Measurements from ENCODE around the gene ACSS2.
"Not testable (repeated sequence)": the region's sequence is repeated elsewhere in the genome, so short reads cannot be mapped to it uniquely, and the experiment has no call there.

ACSS2 gene

GRCh38 chr20:34886122-34886521 lies 9.7 kb downstream of the ACSS2 start:
- Mint-ChIP-seq H3K27me3 (no peaks in the 10 kb centered on the region), H3K36me3 (peaks cover 13% of the 10 kb centered on the region), H3K4me1 (peaks cover 28% of the 10 kb centered on the region), H3K27ac (no peak overlapping the region), H3K9me3 (no peaks in the 10 kb centered on the region), H3K4me3 (no peak overlapping the region)

- Mint-ChIP-seq H3K27ac (no peak overlapping the region), H3K4me3 (no peak overlapping the region), H3K27me3 (no peaks in the 10 kb centered on the region), H3K36me3 (peaks cover 10% of the 10 kb centered on the region), H3K4me1 (peaks cover 37% of the 10 kb centered on the region), H3K9me3 (no peaks in the 10 kb centered on the region)
Observed at GRCh38 chr20:34887023-34887422, 10.6 kb downstream of the ACSS2 start.

- peaks cover 44% of the 10 kb centered on the region for H3K4me1 Mint-ChIP-seq
- peak overlapping the region; percentile 57 for H3K27ac Mint-ChIP-seq
- H3K4me3 Mint-ChIP-seq: no peak overlapping the region
- H3K27me3 Mint-ChIP-seq: no peaks in the 10 kb centered on the region
- H3K36me3 Mint-ChIP-seq: peaks cover 6% of the 10 kb centered on the region
- H3K9me3 Mint-ChIP-seq: no peaks in the 10 kb centered on the region
Observed at GRCh38 chr20:34888468-34888867, 12.1 kb downstream of the ACSS2 start.

- Mint-ChIP-seq H3K36me3 (peaks cover 6% of the 10 kb centered on the region), H3K27ac (peak overlapping the region; percentile 88), H3K27me3 (no peaks in the 10 kb centered on the region), H3K9me3 (no peaks in the 10 kb centered on the region), H3K4me3 (peak overlapping the region; percentile 52), H3K4me1 (peaks cover 44% of the 10 kb centered on the region)
Observed at GRCh38 chr20:34891166-34892062, 15.0 kb downstream of the ACSS2 start.

GRCh38 chr20:34892671-34893070 lies 16.3 kb downstream of the ACSS2 start:
- Mint-ChIP-seq H3K27me3 (no peaks in the 10 kb centered on the region), H3K36me3 (peaks cover 6% of the 10 kb centered on the region), H3K9me3 (no peaks in the 10 kb centered on the region), H3K27ac (no peak overlapping the region), H3K4me1 (peaks cover 44% of the 10 kb centered on the region), H3K4me3 (no peak overlapping the region)

GRCh38 chr20:34894723-34895122 lies 18.3 kb downstream of the ACSS2 start:
- Mint-ChIP-seq H3K4me1 (peaks cover 34% of the 10 kb centered on the region), H3K27ac (no peak overlapping the region), H3K36me3 (no peaks in the 10 kb centered on the region), H3K4me3 (no peak overlapping the region), H3K27me3 (no peaks in the 10 kb centered on the region), H3K9me3 (no peaks in the 10 kb centered on the region)

GRCh38 chr20:34895465-34895864 lies 19.1 kb downstream of the ACSS2 start:
- Mint-ChIP-seq H3K4me3 (no peak overlapping the region), H3K27me3 (no peaks in the 10 kb centered on the region), H3K36me3 (no peaks in the 10 kb centered on the region), H3K27ac (no peak overlapping the region), H3K9me3 (no peaks in the 10 kb centered on the region), H3K4me1 (peaks cover 27% of the 10 kb centered on the region)

GRCh38 chr20:34896086-34896621 lies 19.7 kb downstream of the ACSS2 start:
- Mint-ChIP-seq H3K27me3 (no peaks in the 10 kb centered on the region), H3K4me3 (no peak overlapping the region), H3K27ac (no peak overlapping the region), H3K9me3 (no peaks in the 10 kb centered on the region), H3K4me1 (peaks cover 20% of the 10 kb centered on the region), H3K36me3 (peaks cover 1% of the 10 kb centered on the region)

- H3K27me3 Mint-ChIP-seq, H3K36me3 Mint-ChIP-seq, H3K4me3 Mint-ChIP-seq, H3K27ac Mint-ChIP-seq, H3K9me3 Mint-ChIP-seq, H3K4me1 Mint-ChIP-seq: not testable (repeated sequence)
Observed at GRCh38 chr20:34898129-34898528, 21.7 kb downstream of the ACSS2 start.

GRCh38 chr20:34898731-34899130 lies 22.3 kb downstream of the ACSS2 start:
- not testable (repeated sequence) for H3K27me3 Mint-ChIP-seq, H3K27ac Mint-ChIP-seq, H3K4me3 Mint-ChIP-seq, H3K36me3 Mint-ChIP-seq, H3K4me1 Mint-ChIP-seq, H3K9me3 Mint-ChIP-seq

- H3K36me3 Mint-ChIP-seq: peaks cover 7% of the 10 kb centered on the region
- no peak overlapping the region for H3K4me3 Mint-ChIP-seq
- no peak overlapping the region for H3K27ac Mint-ChIP-seq
- H3K27me3 Mint-ChIP-seq: no peaks in the 10 kb centered on the region
- H3K9me3 Mint-ChIP-seq: no peaks in the 10 kb centered on the region
- H3K4me1 Mint-ChIP-seq: peaks cover 5% of the 10 kb centered on the region
Observed at GRCh38 chr20:34904202-34904621, 27.8 kb downstream of the ACSS2 start.

- H3K36me3 Mint-ChIP-seq: peaks cover 2% of the 10 kb centered on the region
- H3K27me3 Mint-ChIP-seq: no peaks in the 10 kb centered on the region
- H3K9me3 Mint-ChIP-seq: no peaks in the 10 kb centered on the region
- no peak overlapping the region for H3K4me3 Mint-ChIP-seq
- peaks cover 5% of the 10 kb centered on the region for H3K4me1 Mint-ChIP-seq
- H3K27ac Mint-ChIP-seq: no peak overlapping the region
Observed at GRCh38 chr20:34907616-34908469, 31.4 kb downstream of the ACSS2 start.

- H3K27me3 Mint-ChIP-seq: no peaks in the 10 kb centered on the region
- H3K36me3 Mint-ChIP-seq: peaks cover 7% of the 10 kb centered on the region
- H3K4me1 Mint-ChIP-seq: peaks cover 18% of the 10 kb centered on the region
- H3K4me3 Mint-ChIP-seq: no peak overlapping the region
- no peak overlapping the region for H3K27ac Mint-ChIP-seq
- no peaks in the 10 kb centered on the region for H3K9me3 Mint-ChIP-seq
Observed at GRCh38 chr20:34915131-34915530, 38.7 kb downstream of the ACSS2 start.

- H3K36me3 Mint-ChIP-seq: peaks cover 7% of the 10 kb centered on the region
- peak overlapping the region; percentile 46 for H3K27ac Mint-ChIP-seq
Observed at GRCh38 chr20:34915749-34916455, 39.5 kb downstream of the ACSS2 start.

GRCh38 chr20:34916774-34917354 lies 40.5 kb downstream of the ACSS2 start:
- H3K4me1 Mint-ChIP-seq: peaks cover 20% of the 10 kb centered on the region
- no peaks in the 10 kb centered on the region for H3K9me3 Mint-ChIP-seq
- no peak overlapping the region for H3K27ac Mint-ChIP-seq
- H3K36me3 Mint-ChIP-seq: peaks cover 7% of the 10 kb centered on the region
- no peak overlapping the region for H3K4me3 Mint-ChIP-seq
- H3K27me3 Mint-ChIP-seq: no peaks in the 10 kb centered on the region

More at GRCh38 chr20:34915749-34916455, 39.5 kb downstream of the ACSS2 start:
- no peaks in the 10 kb centered on the region for H3K27me3 Mint-ChIP-seq
- H3K9me3 Mint-ChIP-seq: no peaks in the 10 kb centered on the region
- H3K4me3 Mint-ChIP-seq: no peak overlapping the region
- H3K4me1 Mint-ChIP-seq: peaks cover 20% of the 10 kb centered on the region
